Mucosa of rectum (tissue), 2 donors: ENCODE data around the gene HYAL1.

Experiments
- H3K27ac ChIP-seq, 2 donors: one replicate each; pipeline ENCODE4 v1.7.0; 2013; ENCODE audit warnings: inconsistent platforms in 2 of 2, low read depth in 2 of 2, low read length in 2 of 2
- H3K27me3 ChIP-seq, 2 donors: one replicate each; pipeline ENCODE4 v1.7.0; 2013; ENCODE audit warnings: low read length in 2 of 2; ENCODE audit not compliant: control insufficient read depth in 2 of 2, insufficient read depth in 2 of 2
- H3K36me3 ChIP-seq, 2 donors: one replicate each; pipeline ENCODE4 v1.7.0; 2013; ENCODE audit warnings: low read length in 2 of 2; ENCODE audit not compliant: control insufficient read depth in 2 of 2, insufficient read depth in 2 of 2
- H3K4me1 ChIP-seq, 2 donors: one replicate each; pipeline ENCODE4 v1.7.0; 2013; ENCODE audit warnings: low read length in 2 of 2, mild to moderate bottlenecking in 1 of 2; ENCODE audit not compliant: control insufficient read depth in 2 of 2, insufficient read depth in 2 of 2
- H3K4me3 ChIP-seq, 2 donors: one replicate each; pipeline ENCODE4 v1.7.0; 2013; ENCODE audit warnings: low read length in 2 of 2
- H3K9ac ChIP-seq, 2 donors: one replicate each; pipeline ENCODE4 v1.7.0; 2013; ENCODE audit warnings: low read length in 2 of 2, low read depth in 1 of 2, mild to moderate bottlenecking in 1 of 2
- H3K9me3 ChIP-seq, 2 donors: one replicate each; pipeline ENCODE4 v1.7.0; 2013; ENCODE audit warnings: low read length in 2 of 2; ENCODE audit not compliant: control insufficient read depth in 2 of 2
- donor health status: healthy.
- donor health status: Normal muscosa, but diverticular disease.

Gene HYAL1

DNA sequence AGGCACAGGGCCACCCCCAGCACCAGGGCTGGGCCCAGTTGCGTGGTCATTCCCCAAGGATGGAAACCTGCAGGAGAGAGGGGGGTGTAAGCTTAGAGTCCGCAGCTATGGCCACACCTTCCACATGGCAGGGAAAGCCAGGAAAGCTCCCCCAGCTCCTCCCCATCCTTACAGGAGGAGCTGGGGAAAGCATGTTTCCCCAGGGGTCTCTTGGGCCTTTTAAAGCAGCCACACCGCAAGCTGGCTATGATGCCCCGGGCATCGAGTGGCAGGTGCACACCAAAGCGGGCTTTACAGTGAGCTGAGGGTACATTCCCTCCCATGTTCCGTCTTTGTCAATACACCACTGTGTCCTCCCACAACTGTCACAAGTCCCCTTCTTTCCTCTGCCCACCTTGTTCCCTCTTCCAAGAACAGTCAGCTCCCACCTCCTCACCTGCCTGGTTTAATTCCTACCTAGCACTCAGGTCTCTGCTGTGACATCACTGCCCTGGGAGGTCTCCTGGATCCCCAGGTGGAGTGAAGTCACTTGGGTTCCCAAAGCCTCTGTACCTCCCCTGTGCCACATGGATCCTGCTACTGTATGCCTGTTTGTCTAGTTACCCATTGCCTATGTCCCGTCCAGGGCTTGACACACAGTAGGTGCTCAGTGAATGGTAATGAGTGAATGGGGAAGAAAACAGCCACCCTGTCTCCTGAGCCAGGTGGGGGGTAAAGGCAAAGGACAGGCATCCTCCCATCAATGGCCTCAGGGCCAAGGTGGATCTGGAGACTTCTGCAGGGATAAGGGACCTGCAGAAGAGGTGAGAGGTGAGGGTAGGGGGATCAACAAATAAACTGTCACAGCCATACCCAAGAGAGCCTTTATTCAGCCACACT is 7.6 kb downstream of the HYAL1 start:
- no peak overlapping the region for H3K9ac ChIP-seq
- no peak overlapping the region for H3K4me3 ChIP-seq
- no peaks in the 10 kb centered on the region for H3K9me3 ChIP-seq
- H3K36me3 ChIP-seq: no peaks in the 10 kb centered on the region
- no peak overlapping the region for H3K27ac ChIP-seq
- peaks cover 35 to 42% of the 10 kb centered on the region in 2 donors for H3K4me1 ChIP-seq
- no peaks in the 10 kb centered on the region for H3K27me3 ChIP-seq

GRCh38 chr3:50294492-50295403 is 8.6 kb downstream of the HYAL1 start:
- Histone ChIP-seq H3K4me3 (no peak overlapping the region), H3K4me1 (peaks cover 31 to 37% of the 10 kb centered on the region in 2 donors), H3K27ac (no peak overlapping the region), H3K27me3 (no peaks in the 10 kb centered on the region), H3K36me3 (peaks cover 6% of the 10 kb centered on the region in 2 donors), H3K9me3 (no peaks in the 10 kb centered on the region), H3K9ac (no peak overlapping the region)

GRCh38 chr3:50294089-50294488 is 9.3 kb downstream of the HYAL1 start:
- Histone ChIP-seq H3K27ac (no peak overlapping the region), H3K9ac (no peak overlapping the region)

DNA sequence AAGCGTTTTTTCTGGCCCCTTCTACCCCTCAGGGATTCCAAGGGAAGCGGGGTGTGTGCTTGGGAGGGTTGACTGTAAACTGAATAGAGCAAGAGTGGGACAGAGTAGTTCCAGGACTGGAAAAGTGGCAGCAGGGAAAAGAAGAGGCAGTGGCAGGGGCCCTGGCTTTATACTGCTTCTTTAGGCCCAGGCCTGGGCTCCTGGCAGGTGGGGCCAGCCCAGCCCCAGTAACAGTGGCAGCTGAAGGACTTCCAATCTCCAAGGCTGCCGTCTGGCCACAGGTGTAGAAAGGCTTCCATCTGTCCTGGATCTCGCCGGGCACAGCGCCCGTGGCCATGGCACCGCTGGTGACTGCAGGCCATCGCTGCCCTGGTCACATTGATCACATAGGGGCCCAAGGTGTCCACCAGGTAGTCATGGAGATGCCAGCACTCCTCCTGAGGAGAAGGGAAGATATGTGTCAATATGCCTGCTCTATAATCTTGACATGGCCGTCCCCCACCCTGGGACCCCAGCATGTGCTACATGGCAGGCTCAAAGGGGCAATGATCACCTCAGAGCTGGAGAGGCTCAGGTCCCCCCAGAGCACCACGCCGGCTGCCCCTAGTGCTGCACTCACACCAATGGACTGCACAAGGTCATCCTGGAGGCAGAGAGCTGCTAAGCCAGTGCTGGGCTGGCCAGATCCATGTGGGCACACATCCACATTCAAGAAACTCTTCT is 10.1 kb downstream of the HYAL1 start:
- Histone ChIP-seq H3K9ac (peak overlapping the region; percentile 63 to 84), H3K36me3 (peaks cover 20 to 21% of the 10 kb centered on the region in 2 donors), H3K4me1 (peaks cover 22 to 26% of the 10 kb centered on the region in 2 donors), H3K4me3 (peak overlapping the region; percentile 58 to 87), H3K9me3 (no peaks in the 10 kb centered on the region), H3K27ac (peak overlapping the region; percentile 75 to 80), H3K27me3 (no peaks in the 10 kb centered on the region)

More at GRCh38 chr3:50294089-50294488, 9.3 kb downstream of the HYAL1 start:
- H3K27me3 ChIP-seq: no peaks in the 10 kb centered on the region
- H3K4me3 ChIP-seq: no peak overlapping the region
- H3K9me3 ChIP-seq: no peaks in the 10 kb centered on the region
- H3K4me1 ChIP-seq: peaks cover 31 to 34% of the 10 kb centered on the region in 2 donors
- peaks cover 12 to 13% of the 10 kb centered on the region in 2 donors for H3K36me3 ChIP-seq

DNA sequence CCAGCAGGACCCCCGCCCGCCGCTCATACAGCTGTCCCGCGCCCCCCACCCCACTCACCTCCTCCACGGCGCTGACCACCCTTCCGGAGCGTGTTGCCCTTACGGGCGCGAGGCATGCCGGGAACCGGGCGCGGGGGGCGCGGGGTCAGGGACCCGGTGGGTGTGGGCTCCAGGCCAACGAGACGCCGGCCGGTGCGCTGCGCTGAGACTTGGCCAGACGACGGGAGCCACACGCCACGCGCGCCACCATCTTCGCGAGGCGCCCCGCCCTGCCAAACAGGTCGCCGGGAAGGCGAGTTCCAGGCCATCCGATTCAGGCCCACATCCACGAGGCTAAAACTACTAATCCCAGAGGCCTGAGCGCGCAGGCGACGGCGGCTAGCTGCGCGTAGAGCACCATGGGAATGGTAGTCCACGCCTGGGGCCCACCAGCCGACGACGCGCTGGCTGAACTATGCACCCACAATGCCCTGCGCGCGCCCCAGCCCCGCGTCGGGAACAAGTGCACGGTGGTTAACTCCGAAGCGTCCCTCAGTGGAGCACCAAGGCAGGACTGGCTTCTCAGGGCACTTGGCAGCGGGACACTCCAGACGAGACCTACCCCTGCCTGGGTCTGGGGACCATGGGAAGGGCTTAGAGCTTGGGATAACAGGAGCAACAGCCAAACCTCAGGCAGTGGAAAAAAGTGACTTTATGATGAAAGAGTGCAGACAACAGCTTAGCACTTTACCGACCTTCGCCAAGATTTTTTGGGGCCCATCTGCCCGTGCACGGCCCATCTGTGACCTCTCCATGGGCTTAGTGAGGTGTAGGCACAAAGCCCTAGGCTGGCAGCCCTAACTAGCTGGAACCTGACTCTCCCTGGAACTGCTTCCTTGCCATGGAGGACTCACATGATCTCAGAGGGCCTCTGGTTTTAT is 11.0 kb downstream of the HYAL1 start, which contains the start of gene IFRD2:
Gene IFRD2 (minus strand): TSS at position 271 of the 920 bp plus-strand sequence. CDS start 155 bp downstream, at position 116.
- Histone ChIP-seq H3K36me3 (peaks cover 28 to 29% of the 10 kb centered on the region in 2 donors), H3K9me3 (no peaks in the 10 kb centered on the region), H3K4me1 (peaks cover 19 to 23% of the 10 kb centered on the region in 2 donors), H3K9ac (peak within 1 kb of the TSS; percentile 80 to 84), H3K27me3 (no peaks in the 10 kb centered on the region), H3K27ac (peak within 1 kb of the TSS; percentile 75 to 80), H3K4me3 (peak within 1 kb of the TSS; percentile 80 to 88)

DNA sequence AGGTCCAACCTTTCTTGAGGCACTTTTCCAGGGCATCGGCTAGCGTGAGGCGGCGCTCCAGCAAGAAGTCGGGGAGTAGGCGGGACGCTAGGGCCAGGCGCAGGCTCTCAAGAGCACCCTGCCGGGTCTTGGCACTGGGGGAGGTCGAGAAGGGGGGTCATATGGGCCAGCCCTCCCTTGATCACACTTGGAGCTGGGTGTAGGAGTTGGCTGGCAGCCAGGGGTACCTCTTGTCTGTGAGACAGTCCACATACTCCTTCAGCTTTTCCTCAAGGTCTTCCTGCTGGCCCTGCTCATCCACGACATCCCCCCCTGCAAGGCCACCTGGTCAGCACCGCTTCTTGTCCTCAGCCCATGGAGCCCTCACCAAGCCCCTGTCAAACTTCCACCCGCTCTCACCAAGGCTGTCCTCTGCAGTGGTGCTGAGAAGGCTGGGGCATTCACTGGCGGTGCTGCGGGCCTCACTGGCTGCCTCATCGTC is 13.2 kb downstream of the HYAL1 start:
- no peak overlapping the region for H3K27ac ChIP-seq
- peak overlapping the region in 1 of 2 donors; percentile 80 for H3K9ac ChIP-seq
- no peak overlapping the region for H3K4me3 ChIP-seq
- peaks cover 19 to 23% of the 10 kb centered on the region in 2 donors for H3K4me1 ChIP-seq
- peaks cover 36% of the 10 kb centered on the region in 2 donors for H3K36me3 ChIP-seq
- no peaks in the 10 kb centered on the region for H3K27me3 ChIP-seq
- no peaks in the 10 kb centered on the region for H3K9me3 ChIP-seq

- peaks cover 36% of the 10 kb centered on the region in 2 donors for H3K36me3 ChIP-seq
- no peak overlapping the region for H3K27ac ChIP-seq
- H3K4me1 ChIP-seq: peaks cover 19 to 23% of the 10 kb centered on the region in 2 donors
These were observed 14.2 kb downstream of the HYAL1 start for GRCh38 chr3:50289130-50289529.

DNA sequence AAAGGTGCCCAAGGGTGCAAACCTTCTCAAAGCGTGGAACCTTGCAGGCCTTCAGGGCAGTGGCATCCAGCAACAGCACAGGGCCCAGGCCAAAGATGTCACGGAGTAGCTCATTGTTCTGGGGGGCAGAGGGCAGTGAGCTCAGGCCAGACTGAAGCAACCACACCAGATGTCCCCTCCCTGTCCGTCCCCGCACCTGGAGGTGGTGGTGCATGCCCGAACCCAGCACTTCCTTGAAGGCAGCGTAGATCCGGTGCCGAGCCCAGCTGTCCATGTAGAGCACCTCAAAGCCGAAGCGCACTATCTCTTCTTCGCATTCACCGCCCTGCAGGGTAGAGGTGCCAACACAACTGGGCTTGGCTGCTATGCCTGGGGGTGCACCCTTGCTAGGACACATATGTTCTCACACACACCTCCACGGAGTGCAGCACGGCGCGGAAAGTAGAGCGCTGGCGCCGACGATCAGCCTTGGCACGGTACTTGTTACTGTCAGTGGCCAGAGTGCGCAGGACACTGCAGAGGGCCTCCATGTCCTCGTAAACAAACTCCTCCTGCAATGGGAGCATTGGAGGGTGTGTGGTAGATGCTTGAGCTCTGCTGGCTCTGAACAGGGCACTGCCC is 14.9 kb downstream of the HYAL1 start:
- Histone ChIP-seq H3K27ac (no peak overlapping the region), H3K9ac (no peak overlapping the region), H3K9me3 (no peaks in the 10 kb centered on the region), H3K36me3 (peaks cover 36% of the 10 kb centered on the region in 2 donors), H3K4me3 (no peak overlapping the region), H3K27me3 (no peaks in the 10 kb centered on the region), H3K4me1 (peaks cover 19 to 23% of the 10 kb centered on the region in 2 donors)

More at GRCh38 chr3:50289130-50289529, 14.2 kb downstream of the HYAL1 start:
- H3K4me3 ChIP-seq: no peak overlapping the region
- no peak overlapping the region for H3K9ac ChIP-seq
- H3K27me3 ChIP-seq: no peaks in the 10 kb centered on the region
- no peaks in the 10 kb centered on the region for H3K9me3 ChIP-seq
